PFSK-1 (cell line): ENCODE data around the gene SIGLEC9.

Experiments
- POLR2AphosphoS5 ChIP-seq: IDR thresholded peaks from 2 replicates; pipeline ENCODE4 v1.6.1; 2012; ENCODE audit warnings: low read depth, mild to moderate bottlenecking, control low read depth, low read length, moderate library complexity
- REST ChIP-seq, 2 experiments: IDR thresholded peaks; 2 replicates each; pipeline versions ENCODE4 v1.6.1 to v1.8.0; 2011 to 2012; ENCODE audit warnings: low read depth in 2 of 2, low read length in 2 of 2, control low read depth in 1 of 2, inconsistent platforms in 1 of 2, mild to moderate bottlenecking in 1 of 2, moderate library complexity in 1 of 2; ENCODE audit not compliant: insufficient read depth in 1 of 2
- SIN3A ChIP-seq: IDR thresholded peaks from 2 replicates; pipeline ENCODE4 v1.6.1; 2012; ENCODE audit warnings: mild to moderate bottlenecking, low read length, moderate library complexity, borderline replicate concordance; ENCODE audit not compliant: insufficient read depth
- TAF1 ChIP-seq: IDR thresholded peaks from 2 replicates; pipeline ENCODE4 v1.6.1; 2012; ENCODE audit warnings: low read length, control low read depth, borderline replicate concordance; ENCODE audit not compliant: insufficient read depth

DNA sequence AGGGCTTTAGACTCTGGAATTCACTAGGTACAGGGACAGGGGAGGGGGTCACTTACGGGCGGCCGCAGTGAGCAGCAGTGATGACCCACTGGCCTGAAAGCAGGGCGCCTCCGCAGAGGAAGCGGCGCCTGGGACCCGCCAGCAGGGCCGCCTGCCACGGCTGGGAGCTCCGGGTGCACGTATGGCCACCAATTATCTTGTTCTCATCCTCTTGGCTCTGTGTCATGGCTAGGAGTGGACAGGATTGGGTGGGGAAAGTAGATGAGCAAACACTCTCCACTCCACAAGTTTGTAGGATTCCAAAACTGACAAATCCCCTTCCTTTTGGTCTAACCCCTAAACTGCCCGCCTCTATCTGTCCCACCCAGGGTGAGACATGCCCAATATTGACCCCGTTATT lies 43.2 kb upstream of the SIGLEC9 start:
- TF ChIP-seq POLR2AphosphoS5, result no peak
- no peak for TF ChIP-seq SIN3A
- no peak for TF ChIP-seq TAF1
- TF ChIP-seq REST (IDR thresholded peaks at IDR 0.05; ENCODE audit: insufficient read depth in 1 of 2, low read depth in 2 of 2, low read length in 2 of 2), result no peak
